ENCODE data around the gene NDUFB6. TPM values are rescaled to one million over a fixed set of nuclear protein-coding genes. Genes with fewer than 3 reads are reported as not detected.
A peak's percentile ranks its signal among the peaks of the same experiment; 100 is the strongest.

NDUFB6 gene
- total RNA-seq, 1 experiment from 2014 or later: 56.1 TPM

DNA sequence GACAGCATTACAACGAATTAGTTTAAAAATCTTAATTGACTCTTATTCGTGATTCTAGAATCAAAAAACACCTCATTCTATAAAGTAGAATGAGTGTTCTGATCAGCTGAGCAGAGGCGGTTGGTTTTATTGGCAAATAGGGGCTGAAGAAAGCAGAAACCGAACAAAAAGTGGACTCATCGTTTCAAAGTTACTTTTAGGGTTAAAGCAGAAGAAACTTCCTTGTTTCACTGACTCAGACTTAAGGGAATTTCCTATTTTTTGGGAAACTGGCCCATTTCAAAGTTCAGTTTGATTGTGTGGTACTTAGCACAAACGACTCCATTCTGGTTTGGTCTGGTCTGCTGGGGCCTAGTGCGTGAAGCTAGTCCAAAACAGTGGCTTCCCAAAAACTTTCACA is 862 bp upstream of the NDUFB6 start:
- peak overlapping the region; percentile 93 for H3K4me3 Mint-ChIP-seq (ENCODE audit: unreplicated experiment)
- ChIA-PET CTCF (interaction anchor here (0.6 to 20.5 kb wide), 13 partner anchors 8 to 394 kb away, joined by 3 to 601 read pairs (median 4); partner anchors contain the start of genes ACO1 and RIGI), POLR2A (interaction anchor here (0.5 to 4.0 kb wide), 14 partner anchors 14 to 452 kb away, joined by 3 to 61 read pairs (median 5); partner anchors contain the start of genes ACO1, DNAJA1, RIGI and SMIM27)
- TF ChIP-seq, protein P1, sequence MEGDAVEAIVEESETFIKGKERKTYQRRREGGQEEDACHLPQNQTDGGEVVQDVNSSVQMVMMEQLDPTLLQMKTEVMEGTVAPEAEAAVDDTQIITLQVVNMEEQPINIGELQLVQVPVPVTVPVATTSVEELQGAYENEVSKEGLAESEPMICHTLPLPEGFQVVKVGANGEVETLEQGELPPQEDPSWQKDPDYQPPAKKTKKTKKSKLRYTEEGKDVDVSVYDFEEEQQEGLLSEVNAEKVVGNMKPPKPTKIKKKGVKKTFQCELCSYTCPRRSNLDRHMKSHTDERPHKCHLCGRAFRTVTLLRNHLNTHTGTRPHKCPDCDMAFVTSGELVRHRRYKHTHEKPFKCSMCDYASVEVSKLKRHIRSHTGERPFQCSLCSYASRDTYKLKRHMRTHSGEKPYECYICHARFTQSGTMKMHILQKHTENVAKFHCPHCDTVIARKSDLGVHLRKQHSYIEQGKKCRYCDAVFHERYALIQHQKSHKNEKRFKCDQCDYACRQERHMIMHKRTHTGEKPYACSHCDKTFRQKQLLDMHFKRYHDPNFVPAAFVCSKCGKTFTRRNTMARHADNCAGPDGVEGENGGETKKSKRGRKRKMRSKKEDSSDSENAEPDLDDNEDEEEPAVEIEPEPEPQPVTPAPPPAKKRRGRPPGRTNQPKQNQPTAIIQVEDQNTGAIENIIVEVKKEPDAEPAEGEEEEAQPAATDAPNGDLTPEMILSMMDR (IDR thresholded peaks at IDR 0.05; ENCODE audit: unreplicated experiment): no peak
- no peak overlapping the region for H3K27ac Mint-ChIP-seq (ENCODE audit: low read depth, unreplicated experiment)
- peaks cover 13% of the 10 kb centered on the region for H3K4me1 Mint-ChIP-seq (ENCODE audit: insufficient read depth, unreplicated experiment)
- H3K36me3 Mint-ChIP-seq (ENCODE audit: insufficient read depth, unreplicated experiment): peaks cover 8% of the 10 kb centered on the region
- DNase-seq (ENCODE audit: unreplicated experiment): no peak
- intact Hi-C loops (cut with micrococcal nuclease): loop anchor here (5.0 kb wide), 1 partner anchor 137 kb away; no protein-coding TSS in a partner anchor
- H3K27me3 Mint-ChIP-seq (ENCODE audit: insufficient read depth, unreplicated experiment): no peaks in the 10 kb centered on the region
- BruUV-seq (replicated peaks): no TSS peak
- no peaks in the 10 kb centered on the region for H3K9me3 Mint-ChIP-seq (ENCODE audit: unreplicated experiment)

DNA sequence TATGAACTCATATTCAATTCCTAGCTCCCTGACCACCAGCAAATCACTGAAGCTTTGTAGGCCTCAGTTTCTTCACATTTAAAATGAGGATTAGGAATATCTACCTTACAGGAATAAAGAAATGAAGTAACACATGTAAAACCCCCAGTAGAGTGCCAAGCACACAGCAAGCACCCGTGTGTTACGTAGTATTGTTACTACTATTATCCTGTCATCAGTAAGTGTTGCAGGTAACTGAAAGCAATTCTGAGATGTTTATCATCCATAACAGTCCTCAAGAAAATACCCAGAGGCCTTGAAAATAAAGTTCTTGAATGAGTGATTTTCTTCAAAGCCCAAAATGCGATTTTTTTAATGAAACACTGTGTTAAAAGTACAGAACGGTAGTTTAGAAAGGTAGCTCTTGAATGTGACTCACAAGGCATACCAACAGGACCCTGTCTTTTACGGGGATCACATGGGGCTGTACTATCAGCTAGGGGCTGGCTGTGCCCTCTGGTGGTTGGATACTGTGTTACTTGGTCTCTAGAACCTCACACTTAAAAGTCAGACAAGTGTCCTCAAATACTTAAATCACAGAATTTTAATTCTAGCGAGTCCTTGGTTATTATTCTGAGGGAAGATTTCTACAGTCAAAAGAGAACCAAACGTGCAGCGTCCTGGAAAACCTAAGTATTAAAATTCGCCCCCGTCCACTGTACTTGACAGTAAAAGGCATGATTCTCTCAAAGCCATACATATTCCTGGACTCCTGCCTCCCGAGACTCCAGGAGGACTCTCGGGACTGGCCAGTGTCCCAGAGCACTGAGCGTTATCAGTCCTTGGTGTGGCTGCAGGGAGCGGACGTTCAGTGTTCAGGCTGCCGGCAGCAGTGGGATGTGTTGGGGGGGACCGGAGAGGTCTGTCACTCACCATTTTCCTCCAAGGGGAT is 725 bp downstream of the NDUFB6 start:
- CTCF ChIA-PET: interaction anchor here (0.6 to 20.5 kb wide), 28 partner anchors 7 to 195 kb away, joined by 3 to 601 read pairs (median 4); partner anchors contain the start of genes ACO1 and RIGI
- peak; percentile 84 for DNase-seq (ENCODE audit: unreplicated experiment)
- H3K4me3 Mint-ChIP-seq (ENCODE audit: unreplicated experiment): peak overlapping the region; percentile 93
- H3K27me3 Mint-ChIP-seq (ENCODE audit: insufficient read depth, unreplicated experiment): no peaks in the 10 kb centered on the region
- BruUV-seq (replicated peaks): TSS peak; percentile 61
- intact Hi-C loops (cut with micrococcal nuclease): loop anchor here (1.0 to 5.0 kb wide), 4 partner anchors 20 to 194 kb away; partner anchors contain the start of genes RIGI, SMIM27 and TOPORS
- POLR2A ChIA-PET: interaction anchor here (0.8 to 4.0 kb wide), 14 partner anchors 17 to 588 kb away, joined by 3 to 61 read pairs (median 5); partner anchors contain the start of genes ACO1, DNAJA1, RIGI and SMIM27
- peaks cover 13% of the 10 kb centered on the region for H3K4me1 Mint-ChIP-seq (ENCODE audit: insufficient read depth, unreplicated experiment)
- H3K9me3 Mint-ChIP-seq (ENCODE audit: unreplicated experiment): no peaks in the 10 kb centered on the region
- peaks cover 17% of the 10 kb centered on the region for H3K36me3 Mint-ChIP-seq (ENCODE audit: insufficient read depth, unreplicated experiment)
- H3K27ac Mint-ChIP-seq (ENCODE audit: low read depth, unreplicated experiment): peak overlapping the region; percentile 90
- TF ChIP-seq, protein P1 (IDR thresholded peaks at IDR 0.05; ENCODE audit: unreplicated experiment): peak; percentile 64

DNA sequence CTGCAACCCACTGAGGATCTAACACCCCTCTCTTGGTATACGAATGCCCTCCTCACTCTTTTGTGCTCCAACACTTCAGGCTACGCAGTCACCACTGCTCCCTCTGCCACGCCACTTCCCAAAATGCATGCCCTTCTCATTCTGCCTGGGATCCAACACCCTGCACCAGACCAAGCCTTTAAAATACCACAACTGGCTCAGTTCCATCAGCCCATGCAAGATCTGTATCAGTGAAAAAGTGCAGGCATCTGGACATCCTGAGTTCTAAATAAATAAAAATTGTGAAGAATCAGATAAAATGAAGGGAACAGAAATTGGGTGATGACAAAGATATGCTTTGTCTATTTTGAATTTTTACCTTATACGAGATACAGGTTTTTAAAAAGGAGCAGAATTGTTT is 2.7 kb downstream of the NDUFB6 start:
- Mint-ChIP-seq H3K4me1 (ENCODE audit: insufficient read depth, unreplicated experiment) (peaks cover 13% of the 10 kb centered on the region), H3K27me3 (ENCODE audit: insufficient read depth, unreplicated experiment) (no peaks in the 10 kb centered on the region), H3K36me3 (ENCODE audit: insufficient read depth, unreplicated experiment) (peaks cover 36% of the 10 kb centered on the region), H3K27ac (ENCODE audit: low read depth, unreplicated experiment) (no peak overlapping the region), H3K4me3 (ENCODE audit: unreplicated experiment) (no peak overlapping the region), H3K9me3 (ENCODE audit: unreplicated experiment) (no peaks in the 10 kb centered on the region)
- ChIA-PET POLR2A (no interaction called here), CTCF (no interaction called here)
- no peak for DNase-seq (ENCODE audit: unreplicated experiment)
- intact Hi-C loops (cut with micrococcal nuclease): loop anchor here (5.0 kb wide), 1 partner anchor 133 kb away; no protein-coding TSS in a partner anchor
- TF ChIP-seq, protein P1 (IDR thresholded peaks at IDR 0.05; ENCODE audit: unreplicated experiment): no peak
- no TSS peak for BruUV-seq (replicated peaks)

DNA sequence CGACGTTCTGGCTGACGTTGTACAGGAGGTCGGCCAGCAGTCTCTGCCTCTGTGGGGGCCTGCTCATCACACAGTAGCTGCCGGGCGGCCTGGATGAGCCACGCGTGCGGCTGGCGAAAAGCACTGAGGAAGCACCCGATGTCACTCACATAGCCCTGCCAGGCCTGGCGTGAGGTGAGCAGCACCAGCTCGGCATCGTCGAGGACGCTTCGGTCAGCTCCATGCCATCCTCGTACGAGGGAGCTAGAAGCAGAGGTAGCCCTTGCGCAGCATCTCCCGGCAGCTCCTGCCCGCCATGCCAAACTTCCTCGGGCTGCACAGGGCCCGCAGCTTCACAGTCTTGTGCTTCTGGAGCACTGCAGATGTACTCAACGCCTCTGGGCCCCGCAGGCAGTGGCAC is 6.2 kb downstream of the NDUFB6 start:
- intact Hi-C loops (cut with micrococcal nuclease): no loop called here
- H3K27ac Mint-ChIP-seq (ENCODE audit: low read depth, unreplicated experiment): no peak overlapping the region
- peaks cover 54% of the 10 kb centered on the region for H3K36me3 Mint-ChIP-seq (ENCODE audit: insufficient read depth, unreplicated experiment)
- H3K4me3 Mint-ChIP-seq (ENCODE audit: unreplicated experiment): no peak overlapping the region
- TF ChIP-seq, protein P1 (IDR thresholded peaks at IDR 0.05; ENCODE audit: unreplicated experiment): no peak
- BruUV-seq (replicated peaks): no TSS peak
- H3K27me3 Mint-ChIP-seq (ENCODE audit: insufficient read depth, unreplicated experiment): no peaks in the 10 kb centered on the region
- POLR2A ChIA-PET: interaction anchor here (1.6 kb wide), 1 partner anchor 14 kb away, joined by 5 read pairs; the partner anchor contains the start of gene TOPORS
- peaks cover 6% of the 10 kb centered on the region for H3K4me1 Mint-ChIP-seq (ENCODE audit: insufficient read depth, unreplicated experiment)
- H3K9me3 Mint-ChIP-seq (ENCODE audit: unreplicated experiment): no peaks in the 10 kb centered on the region
- CTCF ChIA-PET: interaction anchor here (0.6 to 7.6 kb wide), 6 partner anchors 9 to 188 kb away, joined by 3 to 45 read pairs (median 6); partner anchors contain the start of gene RIGI
- DNase-seq (ENCODE audit: unreplicated experiment): no peak
